T-cell (primary cell): ENCODE results near the gene ART3. TPM values are rescaled to one million over a fixed set of nuclear protein-coding genes. Genes with fewer than 3 reads are reported as not detected.

Experiments used
- ATAC-seq, 4 experiments: fragments of 200-7000 bp in 3 of 4; fragments of 150-1000 bp in 1 of 4; cut with Tn5 transposase; replicated peaks in 1 of 4; 1 replicate in 3 of 4; 2 replicates in 1 of 4; pipeline ENCODE4 v1.10.0; 2021; ENCODE audit warnings: moderate library complexity in 3 of 4, mild to moderate bottlenecking in 2 of 4, moderate number of reproducible peaks in 1 of 4
- CTCF ChIA-PET, 2 donors: fragments of 300-600 bp; sonication (Branson Sonifier 250); formaldehyde crosslinking; loops; one replicate each; lab custom pipeline; 2022; ENCODE audit warnings: antibody characterized with exemption in 2 of 2; lab: Charles Lee
- POLR2A ChIA-PET, 2 donors: fragments of 300-600 bp; sonication (Branson Sonifier 250); formaldehyde crosslinking; loops; one replicate each; lab custom pipeline; 2022; ENCODE audit warnings: antibody characterized with exemption in 2 of 2; lab: Charles Lee
- DNase-seq, 35 experiments: peaks; one replicate each; pipeline versions ENCODE4 v3.0.0 to v3.0.0-alpha.2; 2013 to 2023
- H3K27ac ChIP-seq: one replicate; pipeline ENCODE4 v1.5.1; 2013; ENCODE audit warnings: low read length
- H3K27me3 ChIP-seq, 2 experiments: replicated peaks in 1 of 2; 1 replicate in 1 of 2; 2 replicates in 1 of 2; pipeline versions ENCODE4 v1.6.1 to v1.7.0; 2013; ENCODE audit warnings: low read length in 1 of 2, mixed read lengths in 1 of 2; ENCODE audit not compliant: control insufficient read depth in 2 of 2, insufficient read depth in 2 of 2; ENCODE audit errors: extremely low read depth in 1 of 2
- H3K36me3 ChIP-seq, 2 donors: 1 replicate in 1 of 2; 2 replicates in 1 of 2; pipeline versions ENCODE4 v1.6.1 to v1.7.0; 2013; ENCODE audit warnings: low read length in 1 of 2; ENCODE audit not compliant: control insufficient read depth in 2 of 2, insufficient read depth in 1 of 2; ENCODE audit errors: extremely low read depth in 1 of 2
- H3K4me1 ChIP-seq, 2 experiments: 1 replicate in 1 of 2; 2 replicates in 1 of 2; pipeline versions ENCODE4 v1.6.1 to v1.7.0; 2013; ENCODE audit warnings: low read length in 2 of 2, mixed read lengths in 1 of 2; ENCODE audit not compliant: insufficient read depth in 2 of 2, control insufficient read depth in 1 of 2; ENCODE audit errors: extremely low read depth in 1 of 2
- H3K4me3 ChIP-seq, 2 donors: 1 replicate in 1 of 2; 2 replicates in 1 of 2; pipeline versions ENCODE4 v1.5.1 to v1.7.0; 2013; ENCODE audit warnings: mild to moderate bottlenecking in 2 of 2, low read length in 1 of 2, moderate library complexity in 1 of 2; ENCODE audit not compliant: control insufficient read depth in 1 of 2; ENCODE audit errors: extremely low read depth in 1 of 2
- H3K9me3 ChIP-seq: 2 replicates; pipeline ENCODE4 v1.7.0; 2013
- H3K27ac Mint-ChIP-seq, 2 donors: one replicate each; pipeline ENCODE4 v1.8.0; 2020 to 2021; ENCODE audit warnings: mild to moderate bottlenecking in 2 of 2, mixed read lengths in 2 of 2
- H3K27me3 Mint-ChIP-seq, 2 donors: one replicate each; pipeline ENCODE4 v1.8.0; 2021 to 2022; ENCODE audit warnings: mixed read lengths in 2 of 2
- H3K36me3 Mint-ChIP-seq: one replicate; pipeline ENCODE4 v1.8.0; 2021; ENCODE audit warnings: mixed read lengths
- H3K4me1 Mint-ChIP-seq, 3 donors: one replicate each; pipeline ENCODE4 v1.8.0; 2020 to 2022; ENCODE audit warnings: mixed read lengths in 3 of 3, mild to moderate bottlenecking in 1 of 3
- H3K4me3 Mint-ChIP-seq, 3 donors: one replicate each; pipeline ENCODE4 v1.8.0; 2020 to 2022; ENCODE audit warnings: mild to moderate bottlenecking in 3 of 3, mixed read lengths in 3 of 3, moderate library complexity in 3 of 3
- H3K9me3 Mint-ChIP-seq, 3 donors: one replicate each; pipeline ENCODE4 v1.8.0; 2020 to 2022; ENCODE audit warnings: mixed read lengths in 3 of 3
- WGBS: methylation state at CpG from one replicate; pipeline ENCODE4 v1.1.5; 2013; ENCODE audit warnings: missing lambda C conversion rate; ENCODE audit not compliant: insufficient coverage; 5-methylcytosine and 5-hydroxymethylcytosine counted together
- total RNA-seq, 35 experiments: library from RNA in 6 of 35; stranded (reverse) in 6 of 35; fragments of 120-200 nt in 1 of 35; gene quantifications; one replicate each; pipeline versions ENCODE4 v1.2.1 to v1.2.4 and lab custom pipeline; 2013 to 2026

ART3 gene
- total RNA-seq, 5 donors from 2014 or later (not counting 1 experiment from before 2014, with no cell fraction given), result not detected

DNA sequence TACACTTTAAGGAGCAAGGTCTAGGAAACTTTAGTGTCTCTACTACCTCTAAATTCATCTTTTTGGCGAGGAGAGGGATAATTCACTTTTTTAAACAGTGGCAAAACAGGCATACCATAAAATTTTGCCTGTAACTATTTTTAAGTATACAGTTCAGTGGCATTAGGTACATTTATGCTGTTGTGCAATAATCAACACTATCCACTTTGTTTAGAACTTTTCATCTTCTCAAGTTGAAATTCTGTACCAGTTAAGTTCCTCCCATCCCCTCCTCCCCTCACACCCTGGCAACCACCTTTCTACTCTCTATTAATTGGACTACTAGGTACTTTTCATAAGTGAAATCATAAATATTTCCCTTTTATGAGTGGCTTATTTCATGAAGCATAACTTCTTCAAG lies 42.3 kb downstream of the ART3 start:
- Histone ChIP-seq H3K27me3 (no peaks in the 10 kb centered on the region), H3K36me3 (peaks cover 4 to 56% of the 10 kb centered on the region in 2 donors), H3K4me3 (no peak overlapping the region), H3K4me1 (no peaks in the 10 kb centered on the region), H3K27ac (no peak overlapping the region), H3K9me3 (no peaks in the 10 kb centered on the region)
- peaks cover 68% of the 10 kb centered on the region for H3K36me3 Mint-ChIP-seq
- H3K27me3 Mint-ChIP-seq, result no peaks in the 10 kb centered on the region
- H3K4me1 Mint-ChIP-seq, result no peaks in the 10 kb centered on the region
- ATAC-seq (no peak), DNase-seq (no peak)
- ChIA-PET CTCF (no interaction called here), POLR2A (no interaction called here)
- peak overlapping the region in 1 of 2 donors; percentile 62 for H3K27ac Mint-ChIP-seq
- WGBS, result no CpG with 5 or more reads among the region's 1 CpG
- peaks cover 0 to 2% (median 0%) of the 10 kb centered on the region in 3 donors for H3K9me3 Mint-ChIP-seq
- H3K4me3 Mint-ChIP-seq, result no peak overlapping the region

- no peak for ATAC-seq
- H3K36me3 ChIP-seq, result peaks cover 4 to 63% of the 10 kb centered on the region in 2 donors
Observed at GRCh38 chr4:76117536-76117935, 43.0 kb downstream of the ART3 start.

DNA sequence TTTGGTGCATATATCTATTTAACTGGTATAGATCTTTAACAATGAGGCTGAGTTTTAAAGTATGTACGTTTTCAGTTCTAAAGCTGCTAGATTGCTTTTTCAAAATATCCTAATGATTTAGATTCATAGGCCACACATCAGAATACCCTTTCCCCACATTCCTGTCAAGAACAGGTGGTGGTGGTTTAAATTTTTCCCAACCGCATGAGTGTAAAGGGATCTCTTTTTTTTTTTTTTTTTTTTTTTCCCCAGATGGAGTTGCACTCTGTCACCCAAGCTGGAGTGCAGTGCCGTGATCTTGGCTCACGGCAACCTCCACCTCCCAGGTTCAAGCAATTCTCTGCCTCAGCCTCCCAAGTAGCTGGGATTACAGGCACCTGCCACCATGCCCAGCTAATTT lies 45.7 kb downstream of the ART3 start:
- Mint-ChIP-seq H3K4me3 (no peak overlapping the region), H3K27ac (no peak overlapping the region), H3K9me3 (peaks cover 0 to 2% (median 0%) of the 10 kb centered on the region in 3 donors), H3K27me3 (no peaks in the 10 kb centered on the region), H3K36me3 (peaks cover 71% of the 10 kb centered on the region), H3K4me1 (no peaks in the 10 kb centered on the region)
- no CpG with 5 or more reads among the region's 4 CpGs for WGBS
- POLR2A ChIA-PET, result interaction anchor here in 1 of 2 donors (0.6 kb wide), 1 partner anchor 1034 kb away, joined by 6 read pairs; no protein-coding TSS in a partner anchor
- H3K27ac ChIP-seq, result no peak overlapping the region
- no peak for ATAC-seq
- H3K36me3 ChIP-seq, result peaks cover 4 to 57% of the 10 kb centered on the region in 2 donors
- H3K27me3 ChIP-seq, result no peaks in the 10 kb centered on the region
- DNase-seq, result no peak
- no peak overlapping the region for H3K4me3 ChIP-seq
- H3K4me1 ChIP-seq, result no peaks in the 10 kb centered on the region
- CTCF ChIA-PET, result no interaction called here
- H3K9me3 ChIP-seq, result no peaks in the 10 kb centered on the region

More at GRCh38 chr4:76117536-76117935, 43.0 kb downstream of the ART3 start:
- no peak for DNase-seq
- Histone ChIP-seq H3K27me3 (no peaks in the 10 kb centered on the region), H3K9me3 (no peaks in the 10 kb centered on the region), H3K4me1 (no peaks in the 10 kb centered on the region), H3K4me3 (no peak overlapping the region), H3K27ac (no peak overlapping the region)
- H3K4me1 Mint-ChIP-seq, result no peaks in the 10 kb centered on the region
- H3K9me3 Mint-ChIP-seq, result peaks cover 0 to 2% (median 0%) of the 10 kb centered on the region in 3 donors
- H3K27me3 Mint-ChIP-seq, result no peaks in the 10 kb centered on the region
- 65% methylated on average over 2 of the region's 5 CpGs for WGBS
- no peak overlapping the region for H3K27ac Mint-ChIP-seq
- peaks cover 68% of the 10 kb centered on the region for H3K36me3 Mint-ChIP-seq
- ChIA-PET CTCF (no interaction called here), POLR2A (no interaction called here)
- no peak overlapping the region for H3K4me3 Mint-ChIP-seq

GRCh38 chr4:76125816-76126215 lies 51.3 kb downstream of the ART3 start:
- Histone ChIP-seq H3K36me3 (peaks cover 0 to 42% of the 10 kb centered on the region in 2 donors), H3K27me3 (no peaks in the 10 kb centered on the region), H3K9me3 (no peaks in the 10 kb centered on the region), H3K27ac (no peak overlapping the region), H3K4me1 (no peaks in the 10 kb centered on the region), H3K4me3 (no peak overlapping the region)
- H3K4me1 Mint-ChIP-seq, result no peaks in the 10 kb centered on the region
- DNase-seq (no peak), ATAC-seq (no peak)
- no peak overlapping the region for H3K4me3 Mint-ChIP-seq
- no peak overlapping the region for H3K27ac Mint-ChIP-seq
- no peaks in the 10 kb centered on the region for H3K27me3 Mint-ChIP-seq
- peaks cover 57% of the 10 kb centered on the region for H3K36me3 Mint-ChIP-seq
- ChIA-PET POLR2A (no interaction called here), CTCF (no interaction called here)
- H3K9me3 Mint-ChIP-seq, result no peaks in the 10 kb centered on the region

- Histone ChIP-seq H3K4me1 (no peaks in the 10 kb centered on the region), H3K4me3 (no peak overlapping the region), H3K36me3 (peaks cover 0 to 33% of the 10 kb centered on the region in 2 donors), H3K9me3 (no peaks in the 10 kb centered on the region), H3K27me3 (no peaks in the 10 kb centered on the region), H3K27ac (no peak overlapping the region)
- Mint-ChIP-seq H3K4me3 (no peak overlapping the region), H3K36me3 (peaks cover 48% of the 10 kb centered on the region), H3K9me3 (no peaks in the 10 kb centered on the region), H3K27ac (no peak overlapping the region), H3K4me1 (no peaks in the 10 kb centered on the region), H3K27me3 (no peaks in the 10 kb centered on the region)
- CTCF ChIA-PET, result no interaction called here
- DNase-seq (no peak), ATAC-seq (no peak)
- WGBS, result no CpG with 5 or more reads among the region's 3 CpGs
- POLR2A ChIA-PET, result no interaction called here
Observed at GRCh38 chr4:76127754-76128153, 53.2 kb downstream of the ART3 start.

DNA sequence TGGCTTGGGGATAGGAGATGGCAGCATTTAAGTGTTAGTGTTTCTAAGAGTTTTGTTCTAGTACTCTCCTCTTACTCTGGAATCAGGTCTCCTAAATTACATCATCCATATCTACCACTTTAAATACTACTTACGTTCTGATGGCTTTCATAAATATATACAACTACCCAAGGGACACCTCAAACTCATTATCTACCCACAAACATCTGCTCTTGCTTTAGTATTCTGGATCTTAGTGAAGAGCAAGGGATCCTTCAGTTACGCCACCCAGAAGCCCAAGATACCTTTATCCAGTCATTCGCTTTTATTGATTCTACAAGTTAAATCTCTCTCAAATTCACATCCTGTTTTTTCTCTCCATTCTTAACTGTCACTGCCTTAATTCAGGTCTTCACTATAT lies 66.7 kb downstream of the ART3 start:
- Mint-ChIP-seq H3K27ac (no peak overlapping the region), H3K9me3 (no peaks in the 10 kb centered on the region), H3K4me3 (no peak overlapping the region), H3K4me1 (peaks cover 44 to 55% (median 52%) of the 10 kb centered on the region in 3 donors), H3K27me3 (no peaks in the 10 kb centered on the region), H3K36me3 (peaks cover 46% of the 10 kb centered on the region)
- ChIA-PET POLR2A (interaction anchor here in 1 of 2 donors (0.6 kb wide), 1 partner anchor 109 kb away, joined by 3 read pairs; no protein-coding TSS in a partner anchor), CTCF (interaction anchor here in 1 of 2 donors (0.6 kb wide), 1 partner anchor 22 kb away, joined by 5 read pairs; no protein-coding TSS in a partner anchor)
- Histone ChIP-seq H3K4me1 (peaks cover 0 to 8% of the 10 kb centered on the region in 2 experiments), H3K9me3 (no peaks in the 10 kb centered on the region), H3K4me3 (no peak overlapping the region), H3K27me3 (no peaks in the 10 kb centered on the region), H3K36me3 (peaks cover 0 to 54% of the 10 kb centered on the region in 2 donors), H3K27ac (no peak overlapping the region)
- ATAC-seq, result no peak
- DNase-seq, result no peak
- 100% methylated on average over 2 of the region's 3 CpGs for WGBS
